Keratinocyte (primary cell): ENCODE measurements around the gene PPP1R12A. TPM values are rescaled to one million over a fixed set of nuclear protein-coding genes. Genes with fewer than 3 reads are reported as not detected.

Source experiments
- DNase-seq: peaks from one replicate; pipeline ENCODE4 v3.0.0-alpha.2; 2011; ENCODE audit warnings: low read depth, missing footprints, low spot score
- FAIRE-seq: peaks from 2 replicates; lab custom pipeline; 2011; peaks lifted over from hg19 to GRCh38; lab: Jason Lieb, UNC
- H2AFZ ChIP-seq: 2 replicates; pipeline ENCODE4 v1.6.0; 2012; ENCODE audit warnings: low read length, control low read depth, inconsistent platforms; ENCODE audit not compliant: control insufficient read depth
- H3K27ac ChIP-seq: 2 replicates; pipeline ENCODE4 v1.5.1; 2011; ENCODE audit warnings: low read length; ENCODE audit not compliant: control insufficient read depth, insufficient read depth
- H3K27me3 ChIP-seq: 3 replicates; pipeline ENCODE4 v1.6.0; 2011; ENCODE audit warnings: low read length; ENCODE audit not compliant: control insufficient read depth, insufficient read depth; ENCODE audit errors: extremely low read depth
- H3K36me3 ChIP-seq, 2 experiments: 2 replicates in 1 of 2; 3 replicates in 1 of 2; pipeline ENCODE4 v1.5.1; 2011; ENCODE audit warnings: low read length in 2 of 2, mild to moderate bottlenecking in 1 of 2; ENCODE audit not compliant: control insufficient read depth in 2 of 2, insufficient read depth in 2 of 2; ENCODE audit errors: extremely low read depth in 1 of 2
- H3K4me1 ChIP-seq: 3 replicates; pipeline ENCODE4 v1.5.1; 2011; ENCODE audit warnings: low read length; ENCODE audit not compliant: control insufficient read depth, insufficient read depth; ENCODE audit errors: extremely low read depth
- H3K4me2 ChIP-seq: 3 replicates; pipeline ENCODE4 v1.6.0; 2011; ENCODE audit warnings: low read depth, low read length; ENCODE audit not compliant: control insufficient read depth, insufficient read depth; ENCODE audit errors: extremely low read depth
- H3K4me3 ChIP-seq, 3 experiments: fragments of 200-600 bp in 1 of 3; sonication (generic) in 1 of 3; 2 replicates in 2 of 3; 3 replicates in 1 of 3; pipeline ENCODE4 v1.5.1; 2011 to 2016; ENCODE audit warnings: low read length in 3 of 3, mild to moderate bottlenecking in 3 of 3, control low read depth in 2 of 3, inconsistent platforms in 1 of 3, low read depth in 1 of 3, mixed read lengths in 1 of 3, mixed run types in 1 of 3, moderate library complexity in 1 of 3; ENCODE audit not compliant: control insufficient read depth in 2 of 3, insufficient read depth in 2 of 3; ENCODE audit errors: extremely low read depth in 1 of 3
- H3K79me2 ChIP-seq: 2 replicates; pipeline ENCODE4 v1.6.0; 2012; ENCODE audit warnings: low read length; ENCODE audit not compliant: control insufficient read depth, insufficient read depth
- H3K9ac ChIP-seq: 3 replicates; pipeline ENCODE4 v1.6.0; 2011; ENCODE audit warnings: low read length; ENCODE audit not compliant: control insufficient read depth, insufficient read depth; ENCODE audit errors: extremely low read depth
- H3K9me1 ChIP-seq: 3 replicates; pipeline ENCODE4 v1.6.0; 2011; ENCODE audit warnings: low read length; ENCODE audit not compliant: control insufficient read depth, insufficient read depth; ENCODE audit errors: extremely low read depth
- H3K9me3 ChIP-seq: 2 replicates; pipeline ENCODE4 v1.5.1; 2012; ENCODE audit warnings: low read depth, low read length; ENCODE audit not compliant: control insufficient read depth
- H4K20me1 ChIP-seq: 3 replicates; pipeline ENCODE4 v1.6.0; 2011; ENCODE audit warnings: low read length; ENCODE audit not compliant: control insufficient read depth, insufficient read depth; ENCODE audit errors: extremely low read depth
- CTCF ChIP-seq, 3 experiments: IDR thresholded peaks in 1 of 3; conservative IDR thresholded peaks in 1 of 3; optimal IDR thresholded peaks in 1 of 3; 2 replicates in 2 of 3; 3 replicates in 1 of 3; pipeline versions ENCODE3 to v1.5.1; 2011; ENCODE audit warnings: low read length in 3 of 3, mild to moderate bottlenecking in 3 of 3, moderate library complexity in 2 of 3, control low read depth in 1 of 3, inconsistent platforms in 1 of 3; ENCODE audit not compliant: insufficient read depth in 2 of 3; ENCODE audit errors: extremely low read depth in 1 of 3
- EZH2 ChIP-seq: IDR thresholded peaks from one replicate; pipeline ENCODE4 v1.6.1; 2012; ENCODE audit warnings: inconsistent platforms, mild to moderate bottlenecking, low read length, moderate library complexity
- dilution Hi-C: fragments of 300-500 bp; cut with MboI; formaldehyde crosslinking; loops from one replicate; pipeline ENCODE4 v1.7.0; 2020; ENCODE audit warnings: low sequenced_read_pairs; ENCODE audit not compliant: extremely low pct_ligation_motif_present
- polyA plus RNA-seq, 5 experiments: library from polyadenylated mRNA; depleted of rRNA in 3 of 5; stranded (reverse) in 3 of 5; stranded (forward) in 1 of 5; unstranded in 1 of 5; fragments of >200 nt; gene quantifications; 1 replicate in 1 of 5; 2 replicates in 3 of 5; 3 replicates in 1 of 5; pipeline versions ENCODE4 v1.2.1 to v1.2.3, GENCODE V29; 2011 to 2012; ENCODE audit warnings: missing spikeins in 2 of 5, low read depth in 1 of 5, low replicate concordance in 1 of 5

Gene PPP1R12A
- polyA plus RNA-seq, 1 donor (not counting 4 experiments of a cell fraction or from before 2014, with no cell fraction given): 45.2 TPM

- dilution Hi-C loops: no loop called here
- TF ChIP-seq CTCF (optimal IDR thresholded peaks at IDR 0.05 in 1 of 3, IDR thresholded peaks at IDR 0.05 in 1 of 3, conservative IDR thresholded peaks at IDR 0.05 in 1 of 3; ENCODE audit: extremely low read depth in 1 of 3, insufficient read depth in 2 of 3, low read length in 3 of 3) (no peak), EZH2 (no peak)
- H3K4me1 ChIP-seq: peaks cover 3% of the 10 kb centered on the region
- FAIRE-seq (no peak), DNase-seq (no peak)
- H3K79me2 ChIP-seq: peaks cover 4% of the 10 kb centered on the region
- H3K9ac ChIP-seq: no peak overlapping the region
- no peaks in the 10 kb centered on the region for H3K27me3 ChIP-seq
- H2AFZ ChIP-seq: no peak overlapping the region
- no peaks in the 10 kb centered on the region for H3K9me1 ChIP-seq
- H3K27ac ChIP-seq: no peak overlapping the region
- no peak overlapping the region for H3K4me2 ChIP-seq
- H3K4me3 ChIP-seq: no peak overlapping the region
- no peaks in the 10 kb centered on the region for H3K9me3 ChIP-seq
- H3K36me3 ChIP-seq: peaks cover 0 to 1% of the 10 kb centered on the region in 2 experiments
- no peaks in the 10 kb centered on the region for H4K20me1 ChIP-seq
Measured at GRCh38 chr12:79827484-79827883, 107.4 kb downstream of the PPP1R12A start.

- no peaks in the 10 kb centered on the region for H3K27me3 ChIP-seq
- H3K4me2 ChIP-seq: no peak overlapping the region
- no peaks in the 10 kb centered on the region for H3K9me1 ChIP-seq
- no peak overlapping the region for H2AFZ ChIP-seq
- dilution Hi-C loops: no loop called here
- DNase-seq (no peak), FAIRE-seq (no peak)
- H4K20me1 ChIP-seq: no peaks in the 10 kb centered on the region
- H3K79me2 ChIP-seq: peaks cover 4% of the 10 kb centered on the region
- H3K27ac ChIP-seq: no peak overlapping the region
- TF ChIP-seq EZH2 (no peak), CTCF (optimal IDR thresholded peaks at IDR 0.05 in 1 of 3, IDR thresholded peaks at IDR 0.05 in 1 of 3, conservative IDR thresholded peaks at IDR 0.05 in 1 of 3; ENCODE audit: extremely low read depth in 1 of 3, insufficient read depth in 2 of 3, low read length in 3 of 3) (no peak)
- H3K4me3 ChIP-seq: no peak overlapping the region
- no peaks in the 10 kb centered on the region for H3K36me3 ChIP-seq
- H3K9ac ChIP-seq: no peak overlapping the region
- H3K9me3 ChIP-seq: no peaks in the 10 kb centered on the region
- H3K4me1 ChIP-seq: peaks cover 3% of the 10 kb centered on the region
Measured at GRCh38 chr12:79826267-79827128, 108.4 kb downstream of the PPP1R12A start.
